ES-I3 (cell line): Measurements from ENCODE around the gene SEBOX.

Experiments used
- H3K36me3 ChIP-seq: 2 replicates; pipeline ENCODE4 v1.6.1; 2013; ENCODE audit warnings: mild to moderate bottlenecking, low read length, control low read depth, moderate library complexity; ENCODE audit not compliant: insufficient read depth
- H3K4me1 ChIP-seq: 2 replicates; pipeline ENCODE4 v1.6.1; 2013; ENCODE audit warnings: mild to moderate bottlenecking, control low read depth, low read length; ENCODE audit not compliant: insufficient read depth
- H3K9ac ChIP-seq: 2 replicates; pipeline ENCODE4 v1.6.1; 2013; ENCODE audit warnings: low read depth, mild to moderate bottlenecking, low read length, moderate library complexity
- H3K9me3 ChIP-seq: 2 replicates; pipeline ENCODE4 v1.6.1; 2013; ENCODE audit warnings: mild to moderate bottlenecking, low read length, moderate library complexity; ENCODE audit not compliant: control insufficient read depth, insufficient read depth

The SEBOX gene, protein sequence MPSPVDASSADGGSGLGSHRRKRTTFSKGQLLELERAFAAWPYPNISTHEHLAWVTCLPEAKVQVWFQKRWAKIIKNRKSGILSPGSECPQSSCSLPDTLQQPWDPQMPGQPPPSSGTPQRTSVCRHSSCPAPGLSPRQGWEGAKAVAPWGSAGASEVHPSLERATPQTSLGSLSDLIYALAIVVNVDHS

GRCh38 chr17:28364665-28365363, at the start of gene SEBOX:
SEBOX (minus strand) TSS chr17:28365199; CDS start chr17:28365151, 48 bp downstream.
- Histone ChIP-seq H3K36me3 (no peaks in the 10 kb centered on the region; the same call in 1 of the 2 replicates), H3K9me3 (no peaks in the 10 kb centered on the region), H3K4me1 (peaks cover under 1% of the 10 kb centered on the region; the same call in 1 of the 2 replicates), H3K9ac (no peak within 1 kb of the TSS)

- Histone ChIP-seq H3K9me3 (no peaks in the 10 kb centered on the region), H3K9ac (no peak overlapping the region), H3K36me3 (no peaks in the 10 kb centered on the region), H3K4me1 (peaks cover 11% of the 10 kb centered on the region)
Observed at GRCh38 chr17:28413804-28414203, 48.8 kb upstream of the SEBOX start.

DNA sequence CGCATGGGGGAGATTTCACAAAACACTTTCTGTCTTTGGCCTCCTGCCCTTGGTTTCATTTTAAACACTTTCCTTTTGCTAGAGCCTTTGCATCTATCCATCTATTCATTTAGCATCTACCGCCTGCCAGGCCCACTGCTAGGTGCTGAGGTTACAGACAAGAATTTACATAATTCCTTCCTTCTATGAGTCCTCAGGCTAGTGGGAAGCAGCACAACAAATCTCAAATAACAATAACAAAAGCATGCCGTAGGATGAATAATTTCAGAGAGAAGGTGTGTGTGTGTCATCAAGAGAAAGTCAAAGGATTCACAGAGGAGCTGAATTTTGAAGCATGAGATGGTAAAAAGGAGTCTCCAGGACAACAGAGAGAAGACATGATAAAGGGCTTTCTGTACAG, 47.1 kb upstream of the SEBOX start:
- no peak overlapping the region for H3K9ac ChIP-seq
- no peaks in the 10 kb centered on the region for H3K36me3 ChIP-seq
- H3K9me3 ChIP-seq: no peaks in the 10 kb centered on the region

DNA sequence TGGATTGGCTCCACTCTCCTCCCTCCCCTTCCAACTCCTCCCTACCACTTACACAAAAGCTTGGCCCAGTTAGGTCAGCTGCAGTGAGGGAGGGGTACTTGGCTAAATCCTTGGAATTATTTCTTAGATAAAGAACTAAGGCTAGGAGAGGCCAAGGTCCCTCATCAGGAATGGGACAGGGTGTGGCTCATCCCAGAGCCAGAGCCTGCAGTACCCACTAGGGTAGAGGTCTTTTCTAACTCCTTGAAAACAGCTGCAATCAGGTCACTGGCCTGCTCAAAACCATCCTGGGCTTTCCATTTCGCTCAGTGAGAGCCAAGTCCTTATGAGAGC, 42.9 kb upstream of the SEBOX start:
- Histone ChIP-seq H3K9ac (peak overlapping the region; percentile 9; the same call in 1 of the 2 replicates), H3K4me1 (peaks cover 45% of the 10 kb centered on the region), H3K9me3 (no peaks in the 10 kb centered on the region), H3K36me3 (no peaks in the 10 kb centered on the region)

More for the DNA sequence above, 47.1 kb upstream of the SEBOX start:
- H3K4me1 ChIP-seq: peaks cover 26% of the 10 kb centered on the region

GRCh38 chr17:28407130-28407973, 42.4 kb upstream of the SEBOX start:
- H3K4me1 ChIP-seq: peaks cover 47% of the 10 kb centered on the region

DNA sequence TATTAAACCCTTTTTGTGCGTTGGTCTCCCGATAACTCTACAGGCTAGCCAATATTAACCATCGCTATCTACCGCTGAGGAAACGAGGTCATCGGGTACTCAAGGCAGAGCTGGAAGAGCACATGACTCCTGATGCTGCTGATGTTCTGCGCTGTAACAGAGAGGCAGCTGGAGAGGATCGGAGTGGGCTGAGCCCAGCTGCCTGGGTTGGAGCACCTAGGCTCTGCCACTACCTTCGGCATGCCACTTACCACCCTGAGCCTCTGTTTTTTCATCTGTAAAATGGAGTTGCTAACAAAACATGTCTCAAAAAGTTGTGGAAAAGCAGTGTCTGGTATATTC, 41.4 kb upstream of the SEBOX start:
- Histone ChIP-seq H3K9ac (peak overlapping the region; percentile 69; the same call in 1 of the 2 replicates), H3K9me3 (no peaks in the 10 kb centered on the region), H3K4me1 (peaks cover 52% of the 10 kb centered on the region), H3K36me3 (no peaks in the 10 kb centered on the region)

More at GRCh38 chr17:28407130-28407973, 42.4 kb upstream of the SEBOX start:
- H3K9ac ChIP-seq: peak overlapping the region; percentile 9; the same call in 1 of the 2 replicates
- H3K36me3 ChIP-seq: no peaks in the 10 kb centered on the region
- H3K9me3 ChIP-seq: no peaks in the 10 kb centered on the region

DNA sequence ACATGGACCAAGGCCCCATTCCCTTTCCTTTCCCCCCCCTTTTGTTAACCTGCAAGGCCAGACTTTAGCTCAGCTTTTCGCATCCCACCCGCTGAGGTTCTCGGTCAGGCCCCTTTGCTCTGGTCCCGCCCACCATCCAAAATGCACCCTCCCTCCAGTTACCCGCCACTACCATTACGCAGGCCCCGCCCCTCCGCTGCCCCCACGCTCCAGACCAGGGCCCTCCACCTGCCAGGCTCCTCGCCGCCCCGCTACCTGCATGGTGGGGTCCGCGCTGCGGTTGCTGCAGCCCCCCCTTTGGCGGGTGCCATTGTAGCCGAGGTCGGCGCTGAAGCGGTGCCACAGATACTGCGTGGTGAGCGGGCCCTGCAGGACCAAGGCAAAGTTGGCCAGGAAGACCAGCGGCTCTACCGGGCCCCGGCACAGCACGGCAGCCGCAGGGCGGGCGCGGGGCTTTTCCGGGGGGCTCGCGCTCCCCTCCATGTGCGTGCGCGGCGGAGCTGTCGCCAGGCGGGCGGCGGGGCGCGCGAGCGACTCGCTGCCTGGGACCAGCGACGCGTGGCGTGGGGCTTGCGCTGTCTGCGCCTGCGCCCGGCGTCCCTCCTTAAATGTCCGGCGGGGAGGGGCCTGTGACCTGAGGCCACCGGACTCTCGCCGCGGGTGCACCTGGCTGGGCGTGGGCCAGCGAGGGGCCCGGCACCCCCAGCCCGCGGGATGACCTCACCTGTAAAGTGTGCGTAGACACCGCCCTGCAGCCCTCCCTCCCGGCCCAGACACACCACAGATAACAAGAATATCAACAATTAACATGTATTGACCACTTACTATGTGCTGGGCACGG, 40.9 kb upstream of the SEBOX start, which contains the start of gene SLC46A1:
TSS of gene SLC46A1 (minus strand) at position 581 of the 841 bp plus-strand sequence. CDS start at position 483, 98 bp downstream.
- no peaks in the 10 kb centered on the region for H3K36me3 ChIP-seq
- peak within 1 kb of the TSS; percentile 69 for H3K9ac ChIP-seq
- peaks cover 52% of the 10 kb centered on the region for H3K4me1 ChIP-seq

DNA sequence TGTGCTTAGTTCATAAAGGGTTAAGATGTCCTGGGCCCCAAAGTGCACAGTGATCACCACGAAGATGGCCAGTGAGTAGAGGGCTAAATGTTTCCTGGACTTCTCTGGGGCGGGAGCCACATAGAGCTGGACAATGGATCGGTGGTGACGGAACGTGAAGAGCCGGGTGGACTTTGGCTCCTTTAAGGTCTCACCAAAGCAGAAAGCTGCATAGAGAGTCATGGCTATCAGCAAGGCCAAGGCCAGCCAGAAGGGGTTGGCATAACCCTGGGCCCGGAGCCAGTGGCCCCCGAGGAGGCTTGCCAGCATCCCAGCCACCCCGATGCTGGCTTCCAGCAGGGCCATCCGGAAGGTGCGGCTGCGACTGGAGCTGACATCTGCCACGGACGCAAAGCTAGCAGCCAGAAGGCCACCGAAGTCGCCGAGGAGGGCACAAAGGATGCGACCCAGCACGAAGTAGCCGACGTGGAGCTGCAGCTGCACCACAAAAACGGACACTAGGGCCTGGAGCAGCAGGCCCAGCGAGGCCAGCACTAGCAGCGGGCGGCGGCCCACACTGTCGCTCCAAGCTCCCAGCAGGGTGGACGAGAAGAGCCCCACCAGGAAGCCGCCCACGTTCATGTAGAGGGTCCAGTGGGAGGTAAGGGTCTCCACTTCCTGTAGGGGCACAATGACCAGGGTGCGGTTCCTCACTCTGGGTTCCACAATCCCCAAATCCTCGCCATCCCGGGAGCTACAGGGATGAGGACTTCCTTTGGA, 40.0 kb upstream of the SEBOX start:
- H3K9me3 ChIP-seq: no peaks in the 10 kb centered on the region
- H3K4me1 ChIP-seq: peaks cover 52% of the 10 kb centered on the region
- H3K36me3 ChIP-seq: no peaks in the 10 kb centered on the region
- peak overlapping the region; percentile 69 for H3K9ac ChIP-seq

More for the DNA sequence above, 40.9 kb upstream of the SEBOX start, which contains the start of gene SLC46A1:
- H3K9me3 ChIP-seq: no peaks in the 10 kb centered on the region

DNA sequence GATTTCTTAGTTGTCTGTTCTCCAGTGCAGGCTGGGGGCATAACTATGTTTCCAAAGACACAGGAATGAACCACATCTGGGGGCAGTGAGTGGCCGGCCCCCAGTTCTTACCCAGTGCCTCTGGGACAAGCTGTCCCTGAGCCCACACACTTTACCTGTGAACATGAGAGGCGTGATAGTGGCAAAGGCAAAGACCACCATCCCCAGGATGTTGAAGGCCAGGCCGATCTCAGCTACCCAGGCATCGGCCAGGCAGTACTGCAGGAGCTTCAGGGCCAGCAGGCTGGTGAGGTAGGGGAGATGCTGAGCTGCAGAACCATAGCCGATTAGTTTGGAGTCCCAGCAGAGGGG, 39.4 kb upstream of the SEBOX start:
- Histone ChIP-seq H3K4me1 (peaks cover 51% of the 10 kb centered on the region), H3K9ac (no peak overlapping the region), H3K36me3 (no peaks in the 10 kb centered on the region), H3K9me3 (no peaks in the 10 kb centered on the region)

- peaks cover 49% of the 10 kb centered on the region for H3K4me1 ChIP-seq
- no peaks in the 10 kb centered on the region for H3K9me3 ChIP-seq
- no peaks in the 10 kb centered on the region for H3K36me3 ChIP-seq
- no peak overlapping the region for H3K9ac ChIP-seq
Observed at GRCh38 chr17:28404007-28404406, 39.0 kb upstream of the SEBOX start.

GRCh38 chr17:28402844-28403243, 37.8 kb upstream of the SEBOX start:
- Histone ChIP-seq H3K4me1 (peaks cover 38% of the 10 kb centered on the region), H3K9me3 (no peaks in the 10 kb centered on the region), H3K9ac (no peak overlapping the region), H3K36me3 (no peaks in the 10 kb centered on the region)

- Histone ChIP-seq H3K4me1 (peaks cover 34% of the 10 kb centered on the region), H3K9me3 (no peaks in the 10 kb centered on the region), H3K9ac (no peak overlapping the region), H3K36me3 (no peaks in the 10 kb centered on the region)
Observed at GRCh38 chr17:28402224-28402630, 37.2 kb upstream of the SEBOX start.

DNA sequence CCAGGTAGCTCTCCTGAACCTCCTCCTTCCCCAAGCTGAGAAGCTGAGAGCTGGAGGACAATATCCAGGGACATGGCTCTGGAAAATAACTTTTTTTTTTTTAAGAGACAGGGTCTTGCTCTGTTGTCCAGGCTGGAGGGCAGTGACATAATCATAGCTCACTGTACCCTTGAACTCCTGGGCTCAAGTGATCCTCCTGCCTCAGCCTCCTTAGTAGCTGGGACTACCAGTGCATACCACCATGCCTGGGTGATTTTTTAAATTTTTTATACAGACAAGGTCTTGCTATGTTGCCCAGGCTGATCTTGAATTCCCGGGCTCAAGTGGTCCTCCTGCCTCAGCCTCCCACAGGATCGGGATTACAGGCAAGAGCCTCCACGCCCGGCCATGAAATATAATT, 34.8 kb upstream of the SEBOX start:
- H3K4me1 ChIP-seq: peaks cover 22% of the 10 kb centered on the region
- H3K9me3 ChIP-seq: no peaks in the 10 kb centered on the region
- no peak overlapping the region for H3K9ac ChIP-seq
- no peaks in the 10 kb centered on the region for H3K36me3 ChIP-seq
